ENCODE measurements around the gene USP3. TPM values are rescaled to one million over a fixed set of nuclear protein-coding genes. Genes with fewer than 3 reads are reported as not detected.
"Not testable (repeated sequence)": the region's sequence is repeated elsewhere in the genome, so short reads cannot be mapped to it uniquely, and the experiment has no call there.

The USP3 gene
- total and polyA plus RNA-seq, 2 donors (not counting 1 experiment from before 2014, with no cell fraction given) = 43.4 to 152 TPM

DNA sequence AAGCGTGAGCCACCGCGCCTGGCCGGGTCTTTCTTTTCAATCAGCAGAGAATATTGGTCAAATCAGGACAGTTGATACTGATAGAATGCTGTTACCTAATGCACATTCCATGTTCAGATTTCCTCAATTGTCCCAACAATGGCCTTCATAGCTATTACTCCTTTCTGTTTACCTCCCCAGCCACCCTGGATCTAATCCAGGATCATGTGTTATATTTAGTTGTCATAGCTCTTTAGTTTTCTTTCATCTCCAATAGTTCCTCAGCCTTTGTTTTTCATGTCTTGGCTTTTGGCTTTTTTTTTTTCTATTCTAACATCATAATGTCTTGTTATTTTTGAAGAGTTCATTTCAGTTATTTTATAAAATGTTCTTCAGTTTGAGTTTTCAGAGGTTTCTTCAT lies 14.6 kb downstream of the USP3 start:
- Histone ChIP-seq H3K4me3 (ENCODE audit: control extremely low read depth in 1 of 5, extremely low read depth in 1 of 5, insufficient read depth in 1 of 5, low read depth in 2 of 5, low read length in 4 of 5) (no peak overlapping the region), H3K4me2 (replicated peaks; ENCODE audit: low read depth, low read length, poor library complexity, severe bottlenecking) (no peak overlapping the region), H3K9me3 (ENCODE audit: control extremely low read depth in 1 of 3, control insufficient read depth in 2 of 3, insufficient read depth in 1 of 3, low read length in 2 of 3) (no peaks in the 10 kb centered on the region), H3K4me1 (ENCODE audit: control insufficient read depth in 2 of 2, insufficient read depth in 2 of 2, low read length in 2 of 2) (peaks cover 61 to 83% of the 10 kb centered on the region in 2 donors), H4K20me1 (ENCODE audit: control insufficient read depth, insufficient read depth, low read length, poor library complexity, severe bottlenecking) (peaks cover 93% of the 10 kb centered on the region), H2AFZ (ENCODE audit: insufficient read depth, low read depth, low read length, poor library complexity, severe bottlenecking) (no peak overlapping the region), H3K36me3 (replicated peaks in 1 of 2; ENCODE audit: control extremely low read depth in 1 of 2, control insufficient read depth in 1 of 2, extremely low read depth in 1 of 2, insufficient read depth in 2 of 2, low read length in 1 of 2) (peaks cover 0 to 4% of the 10 kb centered on the region in 2 experiments), H3K27me3 (replicated peaks in 1 of 4; ENCODE audit: control extremely low read depth in 1 of 4, control insufficient read depth in 3 of 4, insufficient read depth in 4 of 4, low read length in 3 of 4) (no peaks in the 10 kb centered on the region), H3K9ac (ENCODE audit: low read length) (no peak overlapping the region), H3K79me2 (ENCODE audit: control insufficient read depth, insufficient read depth, low read length) (peaks cover 100% of the 10 kb centered on the region), H3K27ac (ENCODE audit: low read length in 2 of 2) (peak overlapping the region in 1 of 2 donors; percentile 50)
- H3K27me3 Mint-ChIP-seq = no peaks in the 10 kb centered on the region
- intact Hi-C loops (cut with micrococcal nuclease) = no loop called here
- no peak overlapping the region for H3K4me3 Mint-ChIP-seq
- no peak for TF ChIP-seq CTCF (IDR thresholded peaks at IDR 0.05)
- no peak for TF ChIP-seq EZH2 (IDR thresholded peaks at IDR 0.05; ENCODE audit: borderline replicate concordance, insufficient read depth, low read depth, low read length, poor library complexity, severe bottlenecking)
- DNase-seq = no peak
- no peak overlapping the region for H3K27ac Mint-ChIP-seq
- H3K9me3 Mint-ChIP-seq (ENCODE audit: insufficient read depth) = no peaks in the 10 kb centered on the region
- ChIA-PET POLR2A (no interaction called here), CTCF (interaction anchor here (1.2 to 3.6 kb wide), 3 partner anchors 12 to 52 kb away, joined by 5 to 14 read pairs (median 7); no protein-coding TSS in a partner anchor)
- no CpG with 5 or more reads among the region's 4 CpGs for WGBS (ENCODE audit: insufficient coverage)
- H3K4me1 Mint-ChIP-seq = peaks cover 82% of the 10 kb centered on the region
- no peak for ATAC-seq (ENCODE audit: low read depth)

- peaks cover 93% of the 10 kb centered on the region for H4K20me1 ChIP-seq (ENCODE audit: control insufficient read depth, insufficient read depth, low read length, poor library complexity, severe bottlenecking)
- no peak overlapping the region for H3K4me3 Mint-ChIP-seq
- no peaks in the 10 kb centered on the region for H3K27me3 Mint-ChIP-seq
- POLR2A ChIA-PET = interaction anchor here (0.6 to 0.7 kb wide), 2 partner anchors 8 to 133 kb away, joined by 3 to 5 read pairs; no protein-coding TSS in a partner anchor
- H3K9me3 Mint-ChIP-seq (ENCODE audit: insufficient read depth) = no peaks in the 10 kb centered on the region
- H3K4me1 ChIP-seq (ENCODE audit: control insufficient read depth in 2 of 2, insufficient read depth in 2 of 2, low read length in 2 of 2) = peaks cover 66 to 84% of the 10 kb centered on the region in 2 donors
- H3K9me3 ChIP-seq (ENCODE audit: control extremely low read depth in 1 of 3, control insufficient read depth in 2 of 3, insufficient read depth in 1 of 3, low read length in 2 of 3) = no peaks in the 10 kb centered on the region
- H3K27me3 ChIP-seq (replicated peaks in 1 of 4; ENCODE audit: control extremely low read depth in 1 of 4, control insufficient read depth in 3 of 4, insufficient read depth in 4 of 4, low read length in 3 of 4) = no peaks in the 10 kb centered on the region
- H2AFZ ChIP-seq (ENCODE audit: insufficient read depth, low read depth, low read length, poor library complexity, severe bottlenecking) = no peak overlapping the region
- H3K4me1 Mint-ChIP-seq = peaks cover 82% of the 10 kb centered on the region
- peak overlapping the region in 1 of 2 donors; percentile 50 for H3K27ac ChIP-seq (ENCODE audit: low read length in 2 of 2)
- H3K4me3 ChIP-seq (ENCODE audit: control extremely low read depth in 1 of 5, extremely low read depth in 1 of 5, insufficient read depth in 1 of 5, low read depth in 2 of 5, low read length in 4 of 5) = no peak overlapping the region
- CTCF ChIA-PET = interaction anchor here (1.2 to 3.6 kb wide), 3 partner anchors 12 to 53 kb away, joined by 5 to 14 read pairs (median 7); no protein-coding TSS in a partner anchor
- TF ChIP-seq CTCF (IDR thresholded peaks at IDR 0.05) = no peak
- TF ChIP-seq EZH2 (IDR thresholded peaks at IDR 0.05; ENCODE audit: borderline replicate concordance, insufficient read depth, low read depth, low read length, poor library complexity, severe bottlenecking) = no peak
- H3K27ac Mint-ChIP-seq = no peak overlapping the region
- ATAC-seq (ENCODE audit: low read depth) (no peak), DNase-seq (no peak)
- intact Hi-C loops (cut with micrococcal nuclease) = no loop called here
- no peak overlapping the region for H3K4me2 ChIP-seq (replicated peaks; ENCODE audit: low read depth, low read length, poor library complexity, severe bottlenecking)
- peaks cover 100% of the 10 kb centered on the region for H3K79me2 ChIP-seq (ENCODE audit: control insufficient read depth, insufficient read depth, low read length)
- H3K9ac ChIP-seq (ENCODE audit: low read length) = no peak overlapping the region
- H3K36me3 ChIP-seq (replicated peaks in 1 of 2; ENCODE audit: control extremely low read depth in 1 of 2, control insufficient read depth in 1 of 2, extremely low read depth in 1 of 2, insufficient read depth in 2 of 2, low read length in 1 of 2) = peaks cover 2 to 4% of the 10 kb centered on the region in 2 experiments
- WGBS (ENCODE audit: insufficient coverage) = 96% methylated on average over 3 of the region's 7 CpGs
These were observed 15.3 kb downstream of the USP3 start for GRCh38 chr15:63519548-63520178.

- H3K4me3 ChIP-seq (ENCODE audit: control extremely low read depth in 1 of 5, extremely low read depth in 1 of 5, insufficient read depth in 1 of 5, low read depth in 2 of 5, low read length in 4 of 5); H3K36me3 ChIP-seq (replicated peaks in 1 of 2; ENCODE audit: control extremely low read depth in 1 of 2, control insufficient read depth in 1 of 2, extremely low read depth in 1 of 2, insufficient read depth in 2 of 2, low read length in 1 of 2); H3K4me3 Mint-ChIP-seq; H3K27ac Mint-ChIP-seq; H3K27me3 ChIP-seq (replicated peaks in 1 of 4; ENCODE audit: control extremely low read depth in 1 of 4, control insufficient read depth in 3 of 4, insufficient read depth in 4 of 4, low read length in 3 of 4); H3K9me3 ChIP-seq (ENCODE audit: control extremely low read depth in 1 of 3, control insufficient read depth in 2 of 3, insufficient read depth in 1 of 3, low read length in 2 of 3); intact Hi-C loops (cut with micrococcal nuclease); H3K9ac ChIP-seq (ENCODE audit: low read length); H3K27me3 Mint-ChIP-seq; ATAC-seq (ENCODE audit: low read depth); H3K9me3 Mint-ChIP-seq (ENCODE audit: insufficient read depth); H3K4me2 ChIP-seq (replicated peaks; ENCODE audit: low read depth, low read length, poor library complexity, severe bottlenecking); H3K27ac ChIP-seq (ENCODE audit: low read length in 2 of 2); DNase-seq; H2AFZ ChIP-seq (ENCODE audit: insufficient read depth, low read depth, low read length, poor library complexity, severe bottlenecking): not testable (repeated sequence)
- Histone ChIP-seq H3K4me1 (ENCODE audit: control insufficient read depth in 2 of 2, insufficient read depth in 2 of 2, low read length in 2 of 2) (peaks cover 65 to 84% of the 10 kb centered on the region in 2 donors), H4K20me1 (ENCODE audit: control insufficient read depth, insufficient read depth, low read length, poor library complexity, severe bottlenecking) (peaks cover 93% of the 10 kb centered on the region), H3K79me2 (ENCODE audit: control insufficient read depth, insufficient read depth, low read length) (peaks cover 100% of the 10 kb centered on the region)
- ChIA-PET CTCF (interaction anchor here (1.1 to 1.5 kb wide), 4 partner anchors 10 to 33 kb away, joined by 3 to 7 read pairs (median 4); no protein-coding TSS in a partner anchor), POLR2A (interaction anchor here (0.6 to 0.7 kb wide), 2 partner anchors 9 to 132 kb away, joined by 3 to 5 read pairs; no protein-coding TSS in a partner anchor)
- peaks cover 83% of the 10 kb centered on the region for H3K4me1 Mint-ChIP-seq
- 98% methylated on average over 5 of the region's 7 CpGs for WGBS (ENCODE audit: insufficient coverage)
These were observed 16.1 kb downstream of the USP3 start for GRCh38 chr15:63520462-63520861.

Measured in B cell (primary cell).